Measurements from ENCODE around the gene TMEM263. TPM values are rescaled to one million over a fixed set of nuclear protein-coding genes. Genes with fewer than 3 reads are reported as not detected.

Gene TMEM263
- total RNA-seq, 1 donor from 2014 or later, result 48.9 TPM

DNA sequence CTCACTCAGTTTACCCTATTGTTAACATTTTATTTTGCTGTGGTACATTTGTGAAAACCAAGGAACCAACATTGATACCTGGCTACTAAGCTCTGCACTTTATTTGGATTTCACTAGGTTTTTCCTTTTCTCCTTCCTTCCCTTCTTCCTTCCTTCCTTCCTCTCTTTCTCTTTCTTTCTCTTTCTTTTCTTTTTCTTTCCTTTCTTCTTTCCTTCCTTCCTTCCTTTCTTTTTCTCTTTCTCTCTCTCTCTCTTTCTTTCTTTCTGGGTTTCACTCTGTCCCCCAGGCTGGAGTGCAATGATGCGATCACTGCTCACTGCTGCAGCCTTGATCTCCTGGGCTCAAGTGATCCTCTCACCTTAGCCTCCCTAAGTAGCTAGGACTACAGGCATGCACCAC, 29.1 kb upstream of the TMEM263 start:
- Mint-ChIP-seq H3K9me3 (peaks cover 5% of the 10 kb centered on the region), H3K4me1 (ENCODE audit: unreplicated experiment) (no peaks in the 10 kb centered on the region), H3K36me3 (no peaks in the 10 kb centered on the region), H3K27ac (no peak overlapping the region), H3K4me3 (no peak overlapping the region), H3K27me3 (peaks cover 24% of the 10 kb centered on the region)
- no peak for DNase-seq (ENCODE audit: extremely low spot score, unreplicated experiment)
- TF ChIP-seq, protein P1, sequence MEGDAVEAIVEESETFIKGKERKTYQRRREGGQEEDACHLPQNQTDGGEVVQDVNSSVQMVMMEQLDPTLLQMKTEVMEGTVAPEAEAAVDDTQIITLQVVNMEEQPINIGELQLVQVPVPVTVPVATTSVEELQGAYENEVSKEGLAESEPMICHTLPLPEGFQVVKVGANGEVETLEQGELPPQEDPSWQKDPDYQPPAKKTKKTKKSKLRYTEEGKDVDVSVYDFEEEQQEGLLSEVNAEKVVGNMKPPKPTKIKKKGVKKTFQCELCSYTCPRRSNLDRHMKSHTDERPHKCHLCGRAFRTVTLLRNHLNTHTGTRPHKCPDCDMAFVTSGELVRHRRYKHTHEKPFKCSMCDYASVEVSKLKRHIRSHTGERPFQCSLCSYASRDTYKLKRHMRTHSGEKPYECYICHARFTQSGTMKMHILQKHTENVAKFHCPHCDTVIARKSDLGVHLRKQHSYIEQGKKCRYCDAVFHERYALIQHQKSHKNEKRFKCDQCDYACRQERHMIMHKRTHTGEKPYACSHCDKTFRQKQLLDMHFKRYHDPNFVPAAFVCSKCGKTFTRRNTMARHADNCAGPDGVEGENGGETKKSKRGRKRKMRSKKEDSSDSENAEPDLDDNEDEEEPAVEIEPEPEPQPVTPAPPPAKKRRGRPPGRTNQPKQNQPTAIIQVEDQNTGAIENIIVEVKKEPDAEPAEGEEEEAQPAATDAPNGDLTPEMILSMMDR (conservative IDR thresholded peaks at IDR 0.05), result no peak

DNA sequence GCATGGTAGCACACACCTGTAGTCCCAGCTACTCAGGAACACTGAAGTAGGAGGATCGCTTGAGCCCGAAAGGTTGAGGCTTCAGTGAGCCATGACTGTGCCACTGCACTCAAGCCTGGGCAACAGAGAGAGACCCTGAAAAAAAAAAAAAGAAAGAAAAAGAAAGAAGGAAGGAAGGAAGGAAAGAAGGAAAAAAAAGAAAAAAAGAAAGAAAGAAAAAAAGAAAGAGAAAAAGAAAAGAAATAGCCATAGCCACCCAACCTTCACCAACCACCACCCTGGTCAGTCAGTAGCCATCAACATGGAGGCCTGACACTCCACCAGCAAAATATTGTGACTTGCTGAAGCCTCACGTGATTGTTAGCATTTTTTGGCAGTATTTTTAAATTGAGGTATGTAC, 21.4 kb upstream of the TMEM263 start:
- TF ChIP-seq, protein P1 (conservative IDR thresholded peaks at IDR 0.05), result no peak
- Mint-ChIP-seq H3K4me3 (no peak overlapping the region), H3K27me3 (peaks cover 14% of the 10 kb centered on the region), H3K36me3 (no peaks in the 10 kb centered on the region), H3K9me3 (no peaks in the 10 kb centered on the region), H3K27ac (no peak overlapping the region), H3K4me1 (ENCODE audit: unreplicated experiment) (no peaks in the 10 kb centered on the region)
- no peak for DNase-seq (ENCODE audit: extremely low spot score, unreplicated experiment)

DNA sequence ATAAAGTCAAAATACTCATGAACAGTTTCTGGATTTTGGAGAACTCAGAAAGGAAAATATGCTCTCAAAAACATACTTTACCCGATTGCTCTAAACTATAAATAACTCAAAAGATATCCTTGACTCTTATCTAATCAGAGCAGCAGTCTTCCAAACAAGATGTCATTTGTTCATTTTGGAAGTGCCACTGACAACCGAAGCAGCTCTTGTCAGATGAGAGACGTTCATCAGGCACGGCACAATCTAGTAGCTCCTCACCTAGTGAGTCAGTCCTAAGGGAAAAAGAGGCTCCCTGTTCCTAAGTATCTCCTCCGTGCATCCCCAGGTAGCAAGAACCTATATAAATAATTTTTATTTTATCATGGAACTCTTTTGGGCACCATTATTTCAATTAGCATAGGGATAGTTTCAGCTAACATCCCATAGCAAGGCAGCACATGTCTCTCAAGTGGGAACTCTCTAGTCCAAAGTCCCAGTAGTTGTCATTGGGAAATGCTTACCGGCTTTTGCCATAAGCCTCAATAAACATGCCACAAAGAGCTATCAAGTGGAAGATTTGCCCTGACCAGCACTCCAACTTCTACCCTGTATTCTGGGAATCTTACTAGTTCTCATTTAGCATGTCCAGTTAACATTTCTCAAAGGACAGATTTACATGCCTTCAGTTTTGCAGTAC, 14.1 kb upstream of the TMEM263 start:
- no peak overlapping the region for H3K27ac Mint-ChIP-seq

DNA sequence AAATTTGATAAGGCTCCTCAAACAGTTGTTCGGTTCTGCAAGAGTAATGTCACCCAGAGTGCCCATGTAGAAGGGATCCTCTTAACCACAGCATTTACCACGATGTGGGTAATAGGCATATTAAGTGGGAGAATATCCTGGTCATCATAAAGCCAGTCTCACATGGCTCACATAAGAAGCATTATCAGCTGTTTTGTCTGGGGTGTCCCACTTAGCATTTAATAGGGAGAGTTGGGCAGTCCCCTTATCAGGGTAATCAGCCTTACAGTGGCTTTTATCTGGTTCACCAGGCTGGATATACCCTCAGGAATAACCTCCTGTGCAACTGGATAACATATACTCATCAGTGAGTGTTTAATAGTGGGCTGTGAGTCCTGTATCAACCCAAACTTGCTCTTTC, 12.9 kb upstream of the TMEM263 start:
- no peak overlapping the region for H3K27ac Mint-ChIP-seq
- H3K27me3 Mint-ChIP-seq, result no peaks in the 10 kb centered on the region
- H3K9me3 Mint-ChIP-seq, result peaks cover 6% of the 10 kb centered on the region
- no peak overlapping the region for H3K4me3 Mint-ChIP-seq
- DNase-seq (ENCODE audit: extremely low spot score, unreplicated experiment), result no peak
- H3K36me3 Mint-ChIP-seq, result no peaks in the 10 kb centered on the region
- TF ChIP-seq, protein P1 (conservative IDR thresholded peaks at IDR 0.05), result no peak
- no peaks in the 10 kb centered on the region for H3K4me1 Mint-ChIP-seq (ENCODE audit: unreplicated experiment)

More for the DNA sequence above, 14.1 kb upstream of the TMEM263 start:
- Mint-ChIP-seq H3K4me1 (ENCODE audit: unreplicated experiment) (no peaks in the 10 kb centered on the region), H3K36me3 (no peaks in the 10 kb centered on the region), H3K4me3 (no peak overlapping the region), H3K9me3 (peaks cover 4% of the 10 kb centered on the region), H3K27me3 (no peaks in the 10 kb centered on the region)
- DNase-seq (ENCODE audit: extremely low spot score, unreplicated experiment), result no peak
- TF ChIP-seq, protein P1 (conservative IDR thresholded peaks at IDR 0.05), result no peak

DNA sequence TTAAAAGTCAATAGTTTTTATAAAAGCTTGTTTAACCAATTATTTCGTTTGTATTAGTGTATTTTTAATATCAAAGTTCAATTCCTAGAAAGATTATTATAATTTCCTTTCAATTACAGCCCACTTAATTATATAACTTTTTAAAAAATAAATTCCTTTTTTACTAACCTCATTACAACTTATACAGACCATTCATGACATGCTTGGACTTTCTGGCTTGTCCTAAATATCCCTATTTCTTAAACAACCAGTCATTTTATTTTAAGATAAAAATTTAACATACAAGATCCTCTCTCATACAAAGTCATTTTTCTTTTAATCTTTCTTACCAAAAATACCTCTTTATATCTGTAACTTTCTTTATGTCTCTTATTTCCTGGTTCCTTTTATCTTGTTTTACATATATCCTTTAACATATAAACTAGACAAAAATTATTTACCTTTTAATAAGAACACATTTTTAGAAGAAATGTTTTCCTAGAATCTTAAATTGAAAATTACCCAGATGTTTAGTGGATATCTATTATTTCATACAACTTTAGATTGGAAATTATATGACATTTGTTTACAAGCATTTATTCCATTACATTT, 10.4 kb upstream of the TMEM263 start:
- DNase-seq (ENCODE audit: extremely low spot score, unreplicated experiment), result no peak

More for the DNA sequence above, 10.4 kb upstream of the TMEM263 start:
- H3K9me3 Mint-ChIP-seq, result peaks cover 6% of the 10 kb centered on the region
- no peaks in the 10 kb centered on the region for H3K36me3 Mint-ChIP-seq
- no peak overlapping the region for H3K27ac Mint-ChIP-seq
- H3K4me3 Mint-ChIP-seq, result no peak overlapping the region
- peaks cover 7% of the 10 kb centered on the region for H3K27me3 Mint-ChIP-seq
- no peaks in the 10 kb centered on the region for H3K4me1 Mint-ChIP-seq (ENCODE audit: unreplicated experiment)
- TF ChIP-seq, protein P1 (conservative IDR thresholded peaks at IDR 0.05), result no peak

Data from type B pancreatic cell (in vitro differentiated cells).